T-helper 2 cell treated with Interferon-gamma antibody and Interleukin-4, amounts not matched to agents 5 μg/mL and 100 μg/mL, for 36 hours (primary cell): ENCODE data around the gene PYGM.

ENCODE experiments used
- DNase-seq: peaks from one replicate; pipeline ENCODE4 v3.0.0; 2021; ENCODE audit warnings: low spot score
- H3K27ac Mint-ChIP-seq: one replicate; pipeline ENCODE4 v1.8.0; 2021; ENCODE audit warnings: mild to moderate bottlenecking, mixed read lengths
- H3K27me3 Mint-ChIP-seq: one replicate; pipeline ENCODE4 v1.8.0; 2021; ENCODE audit warnings: low read depth, mixed read lengths
- H3K36me3 Mint-ChIP-seq: one replicate; pipeline ENCODE4 v1.8.0; 2021; ENCODE audit warnings: low read depth, mixed read lengths
- H3K4me1 Mint-ChIP-seq: one replicate; pipeline ENCODE4 v1.8.0; 2021; ENCODE audit warnings: low read depth, mixed read lengths
- H3K4me3 Mint-ChIP-seq: one replicate; pipeline ENCODE4 v1.8.0; 2022; ENCODE audit warnings: mild to moderate bottlenecking, moderate library complexity, mixed read lengths
- H3K9me3 Mint-ChIP-seq: one replicate; pipeline ENCODE4 v1.8.0; 2021; ENCODE audit warnings: mixed read lengths

PYGM gene

DNA sequence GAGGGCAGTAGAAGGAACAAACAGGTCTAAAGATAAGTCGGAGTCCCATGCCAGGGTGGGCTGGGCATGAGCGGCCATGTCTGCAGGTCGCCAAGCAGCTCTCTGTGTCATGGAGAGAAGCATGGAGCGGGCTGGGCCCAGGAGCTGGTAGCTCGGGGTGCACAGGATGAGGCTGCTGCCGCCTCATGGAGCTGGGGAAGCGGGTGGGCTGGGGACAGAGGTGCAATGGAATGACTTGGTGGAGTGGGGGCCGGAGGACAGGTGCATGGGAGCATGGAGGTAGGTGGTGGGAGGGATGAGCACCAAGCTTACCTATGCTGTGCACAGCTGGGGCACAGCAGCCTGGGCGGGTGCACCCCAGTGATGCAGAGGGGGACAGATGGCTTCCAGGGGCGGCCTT is 40.4 kb downstream of the PYGM start:
- H3K36me3 Mint-ChIP-seq, result no peaks in the 10 kb centered on the region
- H3K4me3 Mint-ChIP-seq, result no peak overlapping the region
- peaks cover 77% of the 10 kb centered on the region for H3K27me3 Mint-ChIP-seq

DNA sequence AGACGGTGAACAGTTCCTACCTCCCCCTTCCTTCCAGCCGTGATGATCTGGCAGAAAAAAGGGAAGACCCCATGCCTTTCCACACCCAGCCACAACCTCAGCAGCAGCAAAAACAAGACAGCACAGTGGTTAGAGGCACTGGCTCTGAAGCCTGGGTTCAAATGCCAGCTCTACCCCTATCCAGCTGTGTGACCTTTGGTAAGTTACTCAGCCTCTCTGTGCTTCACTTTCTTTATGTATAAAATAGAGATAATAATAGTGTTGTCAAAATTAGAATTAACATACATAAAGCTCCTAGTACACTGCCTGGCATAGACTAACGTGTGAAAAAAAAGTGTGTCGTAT is 41.0 kb downstream of the PYGM start:
- no peak for DNase-seq
- Mint-ChIP-seq H3K27me3 (peaks cover 84% of the 10 kb centered on the region), H3K27ac (no peak overlapping the region), H3K9me3 (no peaks in the 10 kb centered on the region), H3K36me3 (no peaks in the 10 kb centered on the region), H3K4me3 (no peak overlapping the region), H3K4me1 (peaks cover 2% of the 10 kb centered on the region)

More for the DNA sequence above, 40.4 kb downstream of the PYGM start:
- Mint-ChIP-seq H3K4me1 (peaks cover 5% of the 10 kb centered on the region), H3K9me3 (no peaks in the 10 kb centered on the region), H3K27ac (no peak overlapping the region)
- DNase-seq, result no peak

DNA sequence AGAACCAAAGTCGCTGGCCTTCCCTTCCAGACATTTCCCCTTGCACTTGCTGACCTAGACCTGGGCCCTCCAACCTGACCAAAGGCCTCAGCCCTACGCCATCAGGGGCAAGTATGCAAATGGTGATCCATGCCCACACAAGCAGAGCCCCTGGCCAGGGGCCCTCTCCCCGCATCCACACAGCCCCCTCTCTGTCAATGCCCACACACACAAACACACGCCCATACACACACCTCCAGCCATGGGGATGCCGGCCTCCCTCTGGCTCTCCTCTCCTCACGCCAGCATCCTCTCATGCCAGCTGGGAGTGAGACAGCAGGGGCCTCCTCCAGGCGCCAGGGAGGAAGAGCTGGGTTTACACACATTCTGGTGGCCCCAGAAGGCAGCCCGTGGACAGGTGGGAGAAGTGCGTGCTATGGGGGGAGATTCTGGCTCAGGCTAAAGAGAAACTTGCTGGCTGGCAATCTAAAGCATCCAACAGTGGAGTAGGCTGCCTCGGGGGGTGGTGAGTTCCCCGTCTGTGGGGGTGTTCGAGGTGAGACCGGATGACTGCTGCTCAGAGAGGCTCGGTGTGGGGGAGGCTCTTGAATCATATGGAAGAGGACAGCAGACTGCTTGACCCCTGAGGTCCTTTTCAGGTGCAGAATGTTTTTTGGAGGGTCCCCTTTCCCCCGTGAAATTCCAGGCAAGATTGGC is 41.5 kb downstream of the PYGM start:
- no peaks in the 10 kb centered on the region for H3K9me3 Mint-ChIP-seq
- H3K4me1 Mint-ChIP-seq, result no peaks in the 10 kb centered on the region
- H3K4me3 Mint-ChIP-seq, result no peak overlapping the region
- H3K27me3 Mint-ChIP-seq, result peaks cover 85% of the 10 kb centered on the region
- no peak for DNase-seq
- no peaks in the 10 kb centered on the region for H3K36me3 Mint-ChIP-seq
- no peak overlapping the region for H3K27ac Mint-ChIP-seq

DNA sequence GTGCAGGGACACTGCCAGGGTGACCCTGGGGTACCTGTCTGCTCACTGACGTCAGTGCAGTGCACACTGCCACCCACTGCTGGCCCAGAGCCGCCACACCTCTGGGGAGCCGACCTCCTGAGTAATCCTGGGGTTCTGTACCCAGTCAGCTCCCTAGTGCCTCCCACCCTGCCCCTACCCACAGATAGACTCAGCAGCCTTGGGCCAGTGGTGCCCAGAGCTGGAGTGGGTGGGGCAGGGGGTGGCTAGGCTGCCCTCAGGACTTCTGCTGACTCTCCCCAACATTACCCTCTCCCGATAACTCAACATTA is 42.6 kb downstream of the PYGM start:
- Mint-ChIP-seq H3K27me3 (peaks cover 85% of the 10 kb centered on the region), H3K27ac (no peak overlapping the region), H3K4me1 (no peaks in the 10 kb centered on the region), H3K4me3 (no peak overlapping the region), H3K36me3 (no peaks in the 10 kb centered on the region), H3K9me3 (no peaks in the 10 kb centered on the region)
- DNase-seq, result no peak

GRCh38 chr11:64716473-64717267 is 43.1 kb downstream of the PYGM start:
- Mint-ChIP-seq H3K27ac (no peak overlapping the region), H3K9me3 (no peaks in the 10 kb centered on the region), H3K36me3 (no peaks in the 10 kb centered on the region), H3K27me3 (peaks cover 85% of the 10 kb centered on the region), H3K4me3 (no peak overlapping the region), H3K4me1 (peaks cover 4% of the 10 kb centered on the region)
- no peak for DNase-seq

DNA sequence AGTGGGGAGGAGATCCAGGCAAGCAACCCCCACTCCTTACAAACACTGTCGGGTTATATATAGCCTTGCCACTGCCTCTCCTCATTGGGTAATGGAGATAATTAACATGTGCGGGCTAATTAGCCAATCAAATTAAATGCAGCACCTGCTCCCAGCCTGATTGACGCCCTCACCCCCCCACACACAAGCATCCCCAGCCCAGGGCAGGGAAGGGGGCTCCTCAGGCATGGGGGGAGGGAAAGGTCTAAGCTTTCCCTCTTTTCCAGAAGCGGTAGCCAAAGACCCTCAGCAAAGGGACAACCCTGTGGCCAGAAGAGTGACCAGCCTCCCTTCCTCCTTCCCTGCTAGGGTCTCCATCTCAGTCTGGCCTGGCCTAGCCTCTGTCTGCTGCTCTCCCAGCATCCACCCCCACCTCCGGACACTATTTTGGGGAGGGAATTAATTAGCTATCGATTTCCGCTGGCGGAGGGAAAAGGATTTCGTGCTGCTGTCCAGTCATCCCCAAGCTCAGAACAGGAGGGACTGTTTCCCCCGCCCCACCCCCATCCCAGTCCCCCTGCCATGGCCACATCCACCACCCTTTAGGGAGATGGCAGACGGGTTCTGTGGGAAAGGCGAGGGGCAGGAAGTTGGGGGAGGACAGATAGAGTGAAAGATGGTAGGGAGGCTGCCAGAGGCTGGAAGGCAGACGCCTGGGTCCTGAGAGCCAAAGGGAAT is 43.9 kb downstream of the PYGM start:
- no peaks in the 10 kb centered on the region for H3K9me3 Mint-ChIP-seq
- no peak overlapping the region for H3K4me3 Mint-ChIP-seq
- DNase-seq, result no peak
- H3K27ac Mint-ChIP-seq, result no peak overlapping the region
- no peaks in the 10 kb centered on the region for H3K36me3 Mint-ChIP-seq
- H3K4me1 Mint-ChIP-seq, result peaks cover 6% of the 10 kb centered on the region
- H3K27me3 Mint-ChIP-seq, result peaks cover 83% of the 10 kb centered on the region

DNA sequence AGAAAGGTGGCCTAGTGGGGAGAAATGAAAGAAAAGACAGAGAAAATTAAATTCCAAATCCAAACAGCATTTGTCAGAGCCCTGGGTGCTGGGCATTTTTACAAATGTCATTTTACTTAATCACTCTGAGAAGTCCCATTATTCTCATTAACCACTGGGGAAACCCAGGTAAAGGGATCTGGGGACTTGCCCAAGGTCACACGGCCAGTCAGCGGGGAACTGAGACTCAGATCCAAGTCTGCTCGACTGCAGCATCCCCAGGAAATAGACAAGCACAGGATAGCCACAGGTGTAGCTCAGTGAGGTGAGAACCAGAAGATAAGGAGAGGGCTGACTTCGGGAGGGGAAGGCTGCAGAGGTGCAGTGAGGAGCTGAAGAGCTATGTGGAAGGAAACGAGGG is 44.7 kb downstream of the PYGM start:
- Mint-ChIP-seq H3K27ac (no peak overlapping the region), H3K9me3 (no peaks in the 10 kb centered on the region), H3K36me3 (no peaks in the 10 kb centered on the region), H3K4me1 (peaks cover 6% of the 10 kb centered on the region), H3K4me3 (no peak overlapping the region), H3K27me3 (peaks cover 83% of the 10 kb centered on the region)
- DNase-seq, result no peak

DNA sequence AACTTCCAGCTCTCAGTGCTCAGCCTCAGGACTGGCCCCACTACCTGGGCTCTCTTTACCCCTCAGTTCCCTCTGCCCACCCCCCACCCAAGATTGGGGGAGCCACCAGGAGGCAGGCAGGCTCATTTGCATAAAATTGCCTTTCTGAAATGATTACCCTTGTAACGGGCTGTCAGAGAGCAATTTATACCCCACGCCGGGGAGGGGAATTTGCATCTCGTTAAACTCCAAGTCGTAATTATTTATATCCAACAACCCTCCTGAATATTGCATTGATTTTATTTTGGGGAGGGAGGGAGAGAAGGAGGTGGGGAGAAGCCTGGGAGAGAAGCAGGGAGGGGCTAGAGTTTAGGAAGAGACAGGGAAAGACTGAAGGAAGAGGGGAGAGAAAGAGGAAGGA is 45.1 kb downstream of the PYGM start:
- Mint-ChIP-seq H3K4me3 (peak overlapping the region; percentile 1), H3K36me3 (no peaks in the 10 kb centered on the region)

GRCh38 chr11:64713781-64714363 is 45.9 kb downstream of the PYGM start:
- no peak for DNase-seq
- peaks cover 82% of the 10 kb centered on the region for H3K27me3 Mint-ChIP-seq
- H3K27ac Mint-ChIP-seq, result no peak overlapping the region
- peak overlapping the region; percentile 1 for H3K4me3 Mint-ChIP-seq
- H3K9me3 Mint-ChIP-seq, result no peaks in the 10 kb centered on the region
- peaks cover 6% of the 10 kb centered on the region for H3K4me1 Mint-ChIP-seq
- no peaks in the 10 kb centered on the region for H3K36me3 Mint-ChIP-seq

More for the DNA sequence above, 45.1 kb downstream of the PYGM start:
- Mint-ChIP-seq H3K9me3 (no peaks in the 10 kb centered on the region), H3K4me1 (peaks cover 6% of the 10 kb centered on the region), H3K27ac (no peak overlapping the region), H3K27me3 (peaks cover 83% of the 10 kb centered on the region)
- no peak for DNase-seq

DNA sequence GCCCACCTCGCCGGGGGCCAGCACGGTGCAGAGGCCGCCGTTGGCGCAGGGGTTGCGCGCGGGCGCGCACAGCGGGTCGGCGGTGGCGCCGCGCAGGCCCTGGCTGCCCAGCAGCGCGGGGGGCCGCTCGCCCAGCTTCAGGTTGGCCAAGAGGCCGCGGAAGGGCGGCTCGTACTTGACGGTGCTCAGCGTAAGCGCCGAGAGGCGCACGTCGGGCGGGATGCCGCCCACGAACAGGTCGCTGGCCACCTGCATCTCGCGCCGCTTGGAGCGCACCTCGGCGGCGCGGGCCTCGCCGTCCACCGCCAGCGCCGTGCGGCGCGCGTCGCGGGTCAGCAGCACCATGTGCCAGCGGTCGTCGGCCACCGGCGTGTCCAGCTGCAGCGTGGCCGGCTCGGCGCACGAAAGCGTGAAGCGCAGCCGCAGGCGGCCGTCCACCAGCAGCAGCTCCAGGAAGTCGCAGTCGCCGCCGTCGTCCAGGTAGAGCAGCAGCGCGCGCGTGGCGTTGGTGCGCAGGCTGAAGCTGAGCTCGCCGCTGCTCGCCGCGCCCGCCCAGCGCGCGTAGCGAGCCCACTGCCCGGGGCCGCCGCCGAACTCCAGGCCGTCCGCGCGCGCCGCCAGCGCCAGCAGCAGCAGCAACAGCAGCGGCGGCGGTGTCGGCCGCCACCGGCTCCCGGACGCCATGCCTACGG is 46.6 kb downstream of the PYGM start:
- peaks cover 6% of the 10 kb centered on the region for H3K4me1 Mint-ChIP-seq
- peak; percentile 8 for DNase-seq
- no peak overlapping the region for H3K4me3 Mint-ChIP-seq
- no peaks in the 10 kb centered on the region for H3K36me3 Mint-ChIP-seq
- no peak overlapping the region for H3K27ac Mint-ChIP-seq
- H3K27me3 Mint-ChIP-seq, result peaks cover 79% of the 10 kb centered on the region
- no peaks in the 10 kb centered on the region for H3K9me3 Mint-ChIP-seq

DNA sequence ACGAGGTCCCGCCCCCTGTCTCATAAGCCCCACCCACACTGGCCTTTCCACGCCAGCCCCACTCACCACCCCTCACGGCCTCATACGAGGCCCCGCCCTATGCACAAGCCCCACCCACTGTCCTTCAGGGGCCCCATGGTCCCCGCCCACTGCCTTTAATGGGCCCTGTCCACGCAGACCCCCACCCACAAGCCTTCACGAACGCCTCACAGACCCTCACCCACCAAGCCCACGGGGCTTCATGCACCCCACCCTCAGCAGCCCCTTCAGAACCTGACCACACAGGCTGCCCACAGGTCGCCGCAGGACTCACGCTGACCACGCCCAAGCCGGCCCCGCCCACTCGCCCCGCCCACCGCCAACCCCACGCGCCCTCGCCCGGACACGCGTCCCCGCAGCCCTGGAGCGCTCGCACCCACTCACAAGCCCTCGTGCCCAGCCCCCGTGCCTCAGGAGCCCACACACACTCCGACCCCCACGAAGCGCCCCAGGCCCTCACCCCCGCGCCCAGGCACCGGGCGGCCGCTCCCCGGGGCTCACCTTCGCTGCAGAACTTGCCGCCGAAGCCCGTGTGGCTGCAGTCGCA is 47.3 kb downstream of the PYGM start:
- Mint-ChIP-seq H3K36me3 (no peaks in the 10 kb centered on the region), H3K9me3 (no peaks in the 10 kb centered on the region), H3K4me1 (peaks cover 6% of the 10 kb centered on the region), H3K27ac (no peak overlapping the region), H3K27me3 (peaks cover 75% of the 10 kb centered on the region), H3K4me3 (peak overlapping the region; percentile 12)
- DNase-seq, result no peak

DNA sequence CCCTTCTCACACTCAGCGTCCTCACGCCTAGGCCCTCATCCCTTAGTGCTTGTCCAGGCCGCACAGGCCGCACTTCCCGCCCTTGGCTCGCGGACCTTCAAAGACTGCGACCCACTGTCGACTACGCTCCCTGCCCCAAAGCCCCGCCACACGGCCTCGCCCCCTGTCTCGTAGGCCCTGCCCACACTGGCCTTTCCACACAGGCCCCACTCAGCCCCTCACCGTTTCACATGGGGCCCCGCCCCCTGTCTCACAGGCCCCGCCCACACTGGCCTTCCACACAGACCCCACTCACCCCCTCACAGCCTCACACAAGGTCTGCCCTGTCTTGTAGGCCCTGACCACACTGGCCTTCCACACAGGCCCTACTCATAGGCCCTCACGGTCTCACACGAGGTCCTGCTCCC is 47.8 kb downstream of the PYGM start:
- no peak overlapping the region for H3K27ac Mint-ChIP-seq
- no peaks in the 10 kb centered on the region for H3K9me3 Mint-ChIP-seq
- peak overlapping the region; percentile 12 for H3K4me3 Mint-ChIP-seq
- peaks cover 6% of the 10 kb centered on the region for H3K4me1 Mint-ChIP-seq
- H3K27me3 Mint-ChIP-seq, result peaks cover 69% of the 10 kb centered on the region
- no peak for DNase-seq
- H3K36me3 Mint-ChIP-seq, result no peaks in the 10 kb centered on the region

- Mint-ChIP-seq H3K36me3 (no peaks in the 10 kb centered on the region), H3K4me1 (peaks cover 6% of the 10 kb centered on the region), H3K9me3 (no peaks in the 10 kb centered on the region), H3K4me3 (peak overlapping the region; percentile 12), H3K27me3 (peaks cover 63% of the 10 kb centered on the region), H3K27ac (no peak overlapping the region)
- no peak for DNase-seq
These were observed 48.4 kb downstream of the PYGM start for GRCh38 chr11:64711138-64711955.
